B cell (primary cell): ENCODE measurements around the gene STK16. TPM values are rescaled to one million over a fixed set of nuclear protein-coding genes. Genes with fewer than 3 reads are reported as not detected.

Experiments
- ATAC-seq: fragments of 200-7000 bp; cut with Tn5 transposase; one replicate; pipeline ENCODE4 v1.10.0; 2021; ENCODE audit warnings: low read depth, mild to moderate bottlenecking, moderate number of reproducible peaks, moderate library complexity
- CTCF ChIA-PET: fragments of 350-600 bp; sonication (Branson Sonifier 250); formaldehyde crosslinking; loops from one replicate; lab custom pipeline; 2021; ENCODE audit warnings: antibody characterized with exemption, inconsistent platforms; lab: Charles Lee
- POLR2A ChIA-PET: fragments of 350-600 bp; sonication (Branson Sonifier 250); formaldehyde crosslinking; loops from one replicate; lab custom pipeline; 2021; ENCODE audit warnings: antibody characterized with exemption; lab: Charles Lee
- DNase-seq: peaks from one replicate; pipeline ENCODE4 v3.0.0; 2013
- H2AFZ ChIP-seq: 2 replicates; pipeline ENCODE4 v1.6.1; 2012; ENCODE audit warnings: mild to moderate bottlenecking, low read depth, low read length; ENCODE audit not compliant: insufficient read depth, poor library complexity, severe bottlenecking
- H3K27ac ChIP-seq, 2 donors: 1 replicate in 1 of 2; 2 replicates in 1 of 2; pipeline ENCODE4 v1.5.1; 2012 to 2013; ENCODE audit warnings: low read length in 2 of 2, mild to moderate bottlenecking in 2 of 2, moderate library complexity in 1 of 2
- H3K27me3 ChIP-seq, 4 experiments: fragments of 200-600 bp in 1 of 4; sonication (generic) in 1 of 4; replicated peaks in 1 of 4; 1 replicate in 2 of 4; 2 replicates in 2 of 4; pipeline versions ENCODE4 v1.6.1 to v1.7.0; 2013 to 2016; ENCODE audit warnings: low read length in 3 of 4, mild to moderate bottlenecking in 2 of 4, mixed read lengths in 1 of 4, moderate library complexity in 1 of 4; ENCODE audit not compliant: insufficient read depth in 4 of 4, control insufficient read depth in 3 of 4; ENCODE audit errors: control extremely low read depth in 1 of 4
- H3K36me3 ChIP-seq, 2 experiments: replicated peaks in 1 of 2; 1 replicate in 1 of 2; 2 replicates in 1 of 2; pipeline versions ENCODE4 v1.6.1 to v1.7.1; 2013; ENCODE audit warnings: low read length in 1 of 2; ENCODE audit not compliant: insufficient read depth in 2 of 2, control insufficient read depth in 1 of 2; ENCODE audit errors: control extremely low read depth in 1 of 2, extremely low read depth in 1 of 2
- H3K4me1 ChIP-seq, 2 donors: fragments of 200-600 bp in 1 of 2; sonication (generic) in 1 of 2; 1 replicate in 1 of 2; 2 replicates in 1 of 2; pipeline versions ENCODE4 v1.5.1 to v1.6.1; 2013 to 2017; ENCODE audit warnings: low read length in 2 of 2; ENCODE audit not compliant: control insufficient read depth in 2 of 2, insufficient read depth in 2 of 2
- H3K4me2 ChIP-seq: replicated peaks from 2 replicates; pipeline ENCODE3; 2012; ENCODE audit warnings: mild to moderate bottlenecking, low read depth, low read length; ENCODE audit not compliant: poor library complexity, severe bottlenecking
- H3K4me3 ChIP-seq, 5 experiments: fragments of 200-600 bp in 1 of 5; sonication (generic) in 1 of 5; 1 replicate in 3 of 5; 2 replicates in 2 of 5; pipeline versions ENCODE4 v1.5.1 to v1.7.0; 2011 to 2016; ENCODE audit warnings: low read length in 4 of 5, mild to moderate bottlenecking in 4 of 5, low read depth in 2 of 5, control low read depth in 1 of 5, moderate library complexity in 1 of 5; ENCODE audit not compliant: insufficient read depth in 1 of 5; ENCODE audit errors: control extremely low read depth in 1 of 5, extremely low read depth in 1 of 5
- H3K79me2 ChIP-seq: fragments of 200-600 bp; sonication (generic); one replicate; pipeline ENCODE4 v1.6.0; 2016; ENCODE audit warnings: low read length; ENCODE audit not compliant: control insufficient read depth, insufficient read depth
- H3K9ac ChIP-seq: fragments of 200-600 bp; sonication (generic); 2 replicates; pipeline ENCODE4 v1.6.1; 2017; ENCODE audit warnings: mild to moderate bottlenecking, low read length, moderate library complexity
- H3K9me3 ChIP-seq, 3 donors: one replicate each; pipeline versions ENCODE4 v1.6.1 to v1.7.1; 2013; ENCODE audit warnings: low read length in 2 of 3; ENCODE audit not compliant: control insufficient read depth in 2 of 3, insufficient read depth in 1 of 3; ENCODE audit errors: control extremely low read depth in 1 of 3
- H4K20me1 ChIP-seq: 2 replicates; pipeline ENCODE4 v1.6.0; 2012; ENCODE audit warnings: mild to moderate bottlenecking, low read length; ENCODE audit not compliant: insufficient read depth, control insufficient read depth, poor library complexity, severe bottlenecking
- H3K27ac Mint-ChIP-seq: one replicate; pipeline ENCODE4 v1.8.0; 2021; ENCODE audit warnings: mixed read lengths
- H3K27me3 Mint-ChIP-seq: one replicate; pipeline ENCODE4 v1.8.0; 2021; ENCODE audit warnings: mixed read lengths
- H3K4me1 Mint-ChIP-seq: one replicate; pipeline ENCODE4 v1.8.0; 2021; ENCODE audit warnings: mixed read lengths
- H3K4me3 Mint-ChIP-seq: one replicate; pipeline ENCODE4 v1.8.0; 2021; ENCODE audit warnings: mixed read lengths
- H3K9me3 Mint-ChIP-seq: one replicate; pipeline ENCODE4 v1.8.0; 2022; ENCODE audit warnings: mixed read lengths; ENCODE audit not compliant: insufficient read depth
- CTCF ChIP-seq: fragments of 200-600 bp; IDR thresholded peaks from one replicate; pipeline ENCODE4 v1.8.0; 2022; ENCODE audit warnings: antibody characterized with exemption, mild to moderate bottlenecking
- EZH2 ChIP-seq: IDR thresholded peaks from 2 replicates; pipeline ENCODE4 v1.6.1; 2012; ENCODE audit warnings: borderline replicate concordance, low read depth, mild to moderate bottlenecking, moderate library complexity, low read length; ENCODE audit not compliant: insufficient read depth, poor library complexity, severe bottlenecking
- WGBS: methylation state at CpG from one replicate; pipeline ENCODE4 v1.1.5; 2013; ENCODE audit warnings: missing lambda C conversion rate; ENCODE audit not compliant: insufficient coverage; 5-methylcytosine and 5-hydroxymethylcytosine counted together
- intact Hi-C: fragments of 100-400 bp; cut with micrococcal nuclease; formaldehyde crosslinking; loops from one replicate; pipeline ENCODE4 v1.10.0; 2022
- polyA plus RNA-seq: library from polyadenylated mRNA; depleted of rRNA; stranded (reverse); fragments of >200 nt; gene quantifications from 2 replicates; pipeline ENCODE4 v1.2.3, GENCODE V29; 2012
- total RNA-seq, 2 donors: library from RNA; stranded (reverse); fragments of 120-200 nt in 1 of 2; gene quantifications; 1 replicate in 1 of 2; 2 replicates in 1 of 2; pipeline versions ENCODE4 v1.2.3 to v1.2.4, GENCODE V29; 2013 to 2022

The STK16 gene
- total and polyA plus RNA-seq, 2 donors (not counting 1 experiment from before 2014, with no cell fraction given) = 29.0 to 60.1 TPM

- Histone ChIP-seq H3K27me3 (no peaks in the 10 kb centered on the region), H3K79me2 (peaks cover 32% of the 10 kb centered on the region), H3K4me1 (peaks cover 17 to 22% of the 10 kb centered on the region in 2 donors), H2AFZ (no peak overlapping the region), H3K4me3 (no peak overlapping the region), H4K20me1 (peaks cover 84% of the 10 kb centered on the region), H3K27ac (no peak overlapping the region), H3K9me3 (no peaks in the 10 kb centered on the region), H3K9ac (no peak overlapping the region), H3K36me3 (peaks cover 11 to 63% of the 10 kb centered on the region in 2 experiments), H3K4me2 (no peak overlapping the region)
- ChIA-PET POLR2A (no interaction called here), CTCF (interaction anchor here (0.7 to 1.9 kb wide), 2 partner anchors 70 to 71 kb away, joined by 3 to 6 read pairs; no protein-coding TSS in a partner anchor)
- DNase-seq (no peak), ATAC-seq (no peak)
- no peak for TF ChIP-seq CTCF
- no peak for TF ChIP-seq EZH2
- no peaks in the 10 kb centered on the region for H3K27me3 Mint-ChIP-seq
- intact Hi-C loops = no loop called here
- no peak overlapping the region for H3K27ac Mint-ChIP-seq
- 97% methylated on average over 27 of the region's 31 CpGs for WGBS
- H3K4me1 Mint-ChIP-seq = peaks cover 26% of the 10 kb centered on the region
- no peaks in the 10 kb centered on the region for H3K9me3 Mint-ChIP-seq
- H3K4me3 Mint-ChIP-seq = no peak overlapping the region
Observed at GRCh38 chr2:219223831-219224610, 21.3 kb upstream of the STK16 start.

GRCh38 chr2:219225350-219225749 lies 19.9 kb upstream of the STK16 start:
- ATAC-seq (no peak), DNase-seq (no peak)
- Histone ChIP-seq H3K36me3 (peaks cover 11 to 56% of the 10 kb centered on the region in 2 experiments), H3K79me2 (peaks cover 40% of the 10 kb centered on the region), H4K20me1 (peaks cover 76% of the 10 kb centered on the region), H3K9ac (no peak overlapping the region), H2AFZ (no peak overlapping the region), H3K4me2 (no peak overlapping the region), H3K4me1 (peaks cover 13 to 17% of the 10 kb centered on the region in 2 donors), H3K4me3 (no peak overlapping the region), H3K27me3 (no peaks in the 10 kb centered on the region), H3K9me3 (no peaks in the 10 kb centered on the region), H3K27ac (no peak overlapping the region)
- H3K4me1 Mint-ChIP-seq = peaks cover 28% of the 10 kb centered on the region
- ChIA-PET POLR2A (no interaction called here), CTCF (interaction anchor here (1.8 to 1.9 kb wide), 2 partner anchors 54 to 70 kb away, joined by 6 to 7 read pairs; no protein-coding TSS in a partner anchor)
- WGBS = 62% methylated on average over 3 of the region's 3 CpGs
- H3K27ac Mint-ChIP-seq = no peak overlapping the region
- H3K9me3 Mint-ChIP-seq = no peaks in the 10 kb centered on the region
- H3K4me3 Mint-ChIP-seq = no peak overlapping the region
- intact Hi-C loops = loop anchor here (5.0 kb wide), 1 partner anchor 372 kb away; the partner anchor contains the start of gene STK11IP
- TF ChIP-seq EZH2 = no peak
- TF ChIP-seq CTCF = no peak
- no peaks in the 10 kb centered on the region for H3K27me3 Mint-ChIP-seq
